K562 (cell line): ENCODE results near the gene SH3BGRL3. TPM values are rescaled to one million over a fixed set of nuclear protein-coding genes. Genes with fewer than 3 reads are reported as not detected.

Source experiments
- CBFA2T3 ChIP-seq: fragments of 450-650 bp; IDR thresholded peaks from 2 replicates; pipeline ENCODE4 v1.6.1; 2017
- CREM ChIP-seq: IDR thresholded peaks from 2 replicates; pipeline ENCODE4 v1.6.1; 2014; ENCODE audit warnings: antibody characterized with exemption, low read depth
- EP300 ChIP-seq: IDR thresholded peaks from 2 replicates; pipeline ENCODE4 v1.6.1; 2012; ENCODE audit warnings: low read length, improper control_type of control experiment
- GATAD2A ChIP-seq: fragments of 450-650 bp; IDR thresholded peaks from 2 replicates; pipeline ENCODE4 v1.6.1; 2017
- HLTF ChIP-seq: fragments of 450-650 bp; IDR thresholded peaks from 2 replicates; pipeline ENCODE4 v1.6.1; 2016
- LCOR ChIP-seq: sonication (generic); formaldehyde crosslinking; IDR thresholded peaks from 2 replicates; pipeline ENCODE4 v1.8.0; 2022; ENCODE audit warnings: mild to moderate bottlenecking, missing genetic modification reagents
- NR4A1 ChIP-seq, 2 experiments: fragments of 250-450 bp in 1 of 2; fragments of 450-650 bp in 1 of 2; sonication (Bioruptor Pico) in 1 of 2; IDR thresholded peaks; 2 replicates each; pipeline versions ENCODE4 v1.4.0 to v1.6.1; 2016 to 2020; ENCODE audit warnings: mild to moderate bottlenecking in 2 of 2, missing compliant biosample characterization in 1 of 2, missing genetic modification characterization in 1 of 2, moderate library complexity in 1 of 2
- POLR2B ChIP-seq: fragments of 450-650 bp; IDR thresholded peaks from 2 replicates; pipeline ENCODE4 v1.6.1; 2018; ENCODE audit warnings: low read depth; ENCODE audit not compliant: partially characterized antibody
- TCF7L2 ChIP-seq: fragments of 150-350 bp; IDR thresholded peaks from 2 replicates; pipeline ENCODE4 v1.6.1; 2016; ENCODE audit warnings: low read depth, mild to moderate bottlenecking, low read length, moderate library complexity
- YBX1 ChIP-seq: fragments of 450-650 bp; IDR thresholded peaks from 2 replicates; pipeline ENCODE4 v1.7.1; 2016; ENCODE audit warnings: mild to moderate bottlenecking
- ZNF175 ChIP-seq: fragments of 200-800 bp; sonication (Bioruptor generic); IDR thresholded peaks from 2 replicates; pipeline ENCODE4 v1.6.1; 2016; ENCODE audit warnings: low read depth, mild to moderate bottlenecking, missing genetic modification characterization, missing compliant biosample characterization
- ZNF239 ChIP-seq: fragments of 250-450 bp; sonication (Bioruptor Pico); IDR thresholded peaks from 2 replicates; pipeline ENCODE4 v1.4.0; 2020; ENCODE audit warnings: mild to moderate bottlenecking
- ZNF507 ChIP-seq: conservative IDR thresholded peaks from 2 replicates; pipeline ENCODE4 v1.6.1; 2017; ENCODE audit warnings: missing genetic modification characterization, missing compliant biosample characterization
- ZNF589 ChIP-seq: fragments of 200-800 bp; sonication (Bioruptor generic); IDR thresholded peaks from 2 replicates; pipeline ENCODE4 v1.6.1; 2016; ENCODE audit warnings: low read depth, missing genetic modification characterization, missing compliant biosample characterization
- ZNF780A ChIP-seq: fragments of 250-450 bp; sonication (Bioruptor Pico); IDR thresholded peaks from 2 replicates; pipeline ENCODE4 v1.5.0; 2021; ENCODE audit warnings: mild to moderate bottlenecking
- polyA plus RNA-seq, 8 experiments: library from polyadenylated mRNA; depleted of rRNA in 4 of 8; stranded (reverse) in 5 of 8; unstranded in 3 of 8; fragments of >200 nt; fragmentation: Nextera tagmentation in 2 of 8; fragmentation: Illumina TruSeq in 1 of 8; extraction: Ambion mirVana in 2 of 8; extraction: Trizol in 1 of 8; gene quantifications; 2 replicates each; pipeline versions ENCODE4 v1.2.1 to v1.2.3, GENCODE V29; 2011 to 2014; ENCODE audit warnings: inconsistent platforms in 1 of 8, missing spikeins in 1 of 8
- total RNA-seq, 7 experiments: library from RNA; depleted of rRNA in 6 of 7; stranded (reverse); fragments of >200 nt in 6 of 7; fragmentation: Illumina TruSeq in 2 of 7; extraction: Trizol in 2 of 7; gene quantifications; 2 replicates each; pipeline versions ENCODE4 v1.2.1 to v1.2.3, GENCODE V29; 2011 to 2021; ENCODE audit warnings: low replicate concordance in 1 of 7
- TF ChIP-seq, protein P1 (sequence below): fragments of 250-450 bp; sonication (Bioruptor Pico); IDR thresholded peaks from 2 replicates; pipeline ENCODE4 v1.8.0; 2022; ENCODE audit warnings: inconsistent platforms
- TF ChIP-seq, protein P2 (sequence below): sonication (generic); formaldehyde crosslinking; IDR thresholded peaks from 2 replicates; pipeline ENCODE4 v1.8.1; 2022; ENCODE audit warnings: missing genetic modification reagents
- TF ChIP-seq, protein P3 (sequence below): sonication (generic); formaldehyde crosslinking; IDR thresholded peaks from 2 replicates; pipeline ENCODE4 v1.5.0; 2020; ENCODE audit warnings: missing genetic modification reagents
- TF ChIP-seq, protein P4 (sequence below): sonication (generic); formaldehyde crosslinking; IDR thresholded peaks from 2 replicates; pipeline ENCODE4 v1.8.0; 2022; ENCODE audit warnings: mild to moderate bottlenecking, low read depth, missing genetic modification reagents
- TF ChIP-seq, protein P5 (sequence below): fragments of 250-450 bp; sonication (Bioruptor Pico); IDR thresholded peaks from 2 replicates; pipeline ENCODE4 v1.4.0; 2020; ENCODE audit warnings: mild to moderate bottlenecking
- TF ChIP-seq, protein P6 (sequence below): fragments of 250-450 bp; sonication (Bioruptor Pico); IDR thresholded peaks from 2 replicates; pipeline ENCODE4 v1.8.0; 2022; ENCODE audit warnings: inconsistent platforms, mild to moderate bottlenecking, moderate library complexity, borderline replicate concordance

SH3BGRL3 gene
- total and polyA plus RNA-seq, 9 of the 15 experiments (the other 6 are each of a cell fraction or from before 2014, with no cell fraction given) = 30.3 to 140 (median 54.2) TPM

DNA sequence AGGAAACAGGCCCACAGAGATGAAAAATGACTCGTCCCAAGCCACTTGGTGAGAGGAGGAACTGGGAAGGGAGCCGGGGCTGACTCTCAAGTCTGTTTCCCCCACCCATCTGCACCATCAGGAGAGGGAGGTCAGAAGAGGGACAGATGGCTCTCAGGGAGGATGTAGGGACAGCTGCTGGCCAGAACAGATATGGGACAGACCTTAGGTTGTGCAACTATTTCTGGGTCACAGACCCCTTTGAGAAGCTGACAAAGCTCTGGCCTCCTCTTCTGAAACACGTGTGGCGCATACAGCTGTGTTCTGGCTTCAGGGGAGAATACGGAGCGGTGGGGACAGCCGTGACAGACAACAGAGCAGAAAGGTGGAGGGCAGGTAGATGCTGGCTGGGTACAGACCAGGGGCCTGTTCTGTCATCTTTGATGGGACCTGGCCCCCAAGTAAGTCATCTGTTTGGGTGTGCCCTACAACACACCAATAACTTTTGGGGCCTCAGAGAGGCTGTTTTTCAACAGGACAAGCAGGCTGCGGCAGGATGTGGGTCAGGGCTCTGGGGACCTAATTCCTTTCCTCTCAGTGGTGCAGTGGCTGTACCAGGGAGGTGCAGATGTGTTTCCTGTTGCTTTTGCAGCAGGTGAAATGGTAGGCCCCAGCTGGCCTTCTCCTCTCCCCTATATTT lies 7.3 kb downstream of the SH3BGRL3 start (continued):
- TF ChIP-seq ZNF175 (peak; percentile 83; the same call in 1 of the 2 replicates), HLTF (peak; percentile 68; the same call in 1 of the 2 replicates), ZNF589 (CRISPR knock-in tag) (peak; percentile 78), ZNF239 (no peak; the same call in 1 of the 2 replicates), CBFA2T3 (peak; percentile 99), YBX1 (no peak), TCF7L2 (no peak), POLR2B (no peak), EP300 (peak; percentile 95), GATAD2A (peak; percentile 76; the same call in 1 of the 2 replicates), ZNF507 (no peak), ZNF780A (CRISPR knock-in tag) (no peak), CREM (peak; percentile 76), LCOR (peak; percentile 79; the same call in 1 of the 2 replicates), NR4A1 (CRISPR knock-in tag; IDR thresholded peaks at IDR 0.05) (no peak), NR4A1 (tag; IDR thresholded peaks at IDR 0.05) (peak; percentile 58; the same call in 1 of the 2 replicates)
- TF ChIP-seq, protein P1, sequence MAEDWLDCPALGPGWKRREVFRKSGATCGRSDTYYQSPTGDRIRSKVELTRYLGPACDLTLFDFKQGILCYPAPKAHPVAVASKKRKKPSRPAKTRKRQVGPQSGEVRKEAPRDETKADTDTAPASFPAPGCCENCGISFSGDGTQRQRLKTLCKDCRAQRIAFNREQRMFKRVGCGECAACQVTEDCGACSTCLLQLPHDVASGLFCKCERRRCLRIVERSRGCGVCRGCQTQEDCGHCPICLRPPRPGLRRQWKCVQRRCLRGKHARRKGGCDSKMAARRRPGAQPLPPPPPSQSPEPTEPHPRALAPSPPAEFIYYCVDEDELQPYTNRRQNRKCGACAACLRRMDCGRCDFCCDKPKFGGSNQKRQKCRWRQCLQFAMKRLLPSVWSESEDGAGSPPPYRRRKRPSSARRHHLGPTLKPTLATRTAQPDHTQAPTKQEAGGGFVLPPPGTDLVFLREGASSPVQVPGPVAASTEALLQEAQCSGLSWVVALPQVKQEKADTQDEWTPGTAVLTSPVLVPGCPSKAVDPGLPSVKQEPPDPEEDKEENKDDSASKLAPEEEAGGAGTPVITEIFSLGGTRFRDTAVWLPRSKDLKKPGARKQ = no peak
- TF ChIP-seq, protein P2, sequence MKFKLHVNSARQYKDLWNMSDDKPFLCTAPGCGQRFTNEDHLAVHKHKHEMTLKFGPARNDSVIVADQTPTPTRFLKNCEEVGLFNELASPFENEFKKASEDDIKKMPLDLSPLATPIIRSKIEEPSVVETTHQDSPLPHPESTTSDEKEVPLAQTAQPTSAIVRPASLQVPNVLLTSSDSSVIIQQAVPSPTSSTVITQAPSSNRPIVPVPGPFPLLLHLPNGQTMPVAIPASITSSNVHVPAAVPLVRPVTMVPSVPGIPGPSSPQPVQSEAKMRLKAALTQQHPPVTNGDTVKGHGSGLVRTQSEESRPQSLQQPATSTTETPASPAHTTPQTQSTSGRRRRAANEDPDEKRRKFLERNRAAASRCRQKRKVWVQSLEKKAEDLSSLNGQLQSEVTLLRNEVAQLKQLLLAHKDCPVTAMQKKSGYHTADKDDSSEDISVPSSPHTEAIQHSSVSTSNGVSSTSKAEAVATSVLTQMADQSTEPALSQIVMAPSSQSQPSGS (CRISPR knock-in tag) = no peak
- TF ChIP-seq, protein P3, sequence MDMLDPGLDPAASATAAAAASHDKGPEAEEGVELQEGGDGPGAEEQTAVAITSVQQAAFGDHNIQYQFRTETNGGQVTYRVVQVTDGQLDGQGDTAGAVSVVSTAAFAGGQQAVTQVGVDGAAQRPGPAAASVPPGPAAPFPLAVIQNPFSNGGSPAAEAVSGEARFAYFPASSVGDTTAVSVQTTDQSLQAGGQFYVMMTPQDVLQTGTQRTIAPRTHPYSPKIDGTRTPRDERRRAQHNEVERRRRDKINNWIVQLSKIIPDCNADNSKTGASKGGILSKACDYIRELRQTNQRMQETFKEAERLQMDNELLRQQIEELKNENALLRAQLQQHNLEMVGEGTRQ = no peak
- TF ChIP-seq, protein P4, sequence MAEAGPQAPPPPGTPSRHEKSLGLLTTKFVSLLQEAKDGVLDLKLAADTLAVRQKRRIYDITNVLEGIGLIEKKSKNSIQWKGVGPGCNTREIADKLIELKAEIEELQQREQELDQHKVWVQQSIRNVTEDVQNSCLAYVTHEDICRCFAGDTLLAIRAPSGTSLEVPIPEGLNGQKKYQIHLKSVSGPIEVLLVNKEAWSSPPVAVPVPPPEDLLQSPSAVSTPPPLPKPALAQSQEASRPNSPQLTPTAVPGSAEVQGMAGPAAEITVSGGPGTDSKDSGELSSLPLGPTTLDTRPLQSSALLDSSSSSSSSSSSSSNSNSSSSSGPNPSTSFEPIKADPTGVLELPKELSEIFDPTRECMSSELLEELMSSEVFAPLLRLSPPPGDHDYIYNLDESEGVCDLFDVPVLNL = no peak
- TF ChIP-seq, protein P5, sequence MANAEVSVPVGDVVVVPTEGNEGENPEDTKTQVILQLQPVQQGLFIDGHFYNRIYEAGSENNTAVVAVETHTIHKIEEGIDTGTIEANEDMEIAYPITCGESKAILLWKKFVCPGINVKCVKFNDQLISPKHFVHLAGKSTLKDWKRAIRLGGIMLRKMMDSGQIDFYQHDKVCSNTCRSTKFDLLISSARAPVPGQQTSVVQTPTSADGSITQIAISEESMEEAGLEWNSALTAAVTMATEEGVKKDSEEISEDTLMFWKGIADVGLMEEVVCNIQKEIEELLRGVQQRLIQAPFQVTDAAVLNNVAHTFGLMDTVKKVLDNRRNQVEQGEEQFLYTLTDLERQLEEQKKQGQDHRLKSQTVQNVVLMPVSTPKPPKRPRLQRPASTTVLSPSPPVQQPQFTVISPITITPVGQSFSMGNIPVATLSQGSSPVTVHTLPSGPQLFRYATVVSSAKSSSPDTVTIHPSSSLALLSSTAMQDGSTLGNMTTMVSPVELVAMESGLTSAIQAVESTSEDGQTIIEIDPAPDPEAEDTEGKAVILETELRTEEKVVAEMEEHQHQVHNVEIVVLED (CRISPR knock-in tag) = no peak
- TF ChIP-seq, protein P6, sequence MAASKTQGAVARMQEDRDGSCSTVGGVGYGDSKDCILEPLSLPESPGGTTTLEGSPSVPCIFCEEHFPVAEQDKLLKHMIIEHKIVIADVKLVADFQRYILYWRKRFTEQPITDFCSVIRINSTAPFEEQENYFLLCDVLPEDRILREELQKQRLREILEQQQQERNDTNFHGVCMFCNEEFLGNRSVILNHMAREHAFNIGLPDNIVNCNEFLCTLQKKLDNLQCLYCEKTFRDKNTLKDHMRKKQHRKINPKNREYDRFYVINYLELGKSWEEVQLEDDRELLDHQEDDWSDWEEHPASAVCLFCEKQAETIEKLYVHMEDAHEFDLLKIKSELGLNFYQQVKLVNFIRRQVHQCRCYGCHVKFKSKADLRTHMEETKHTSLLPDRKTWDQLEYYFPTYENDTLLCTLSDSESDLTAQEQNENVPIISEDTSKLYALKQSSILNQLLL (CRISPR knock-in tag) = no peak
